ENCODE measurements around the gene KIF21B.

Gene KIF21B

DNA sequence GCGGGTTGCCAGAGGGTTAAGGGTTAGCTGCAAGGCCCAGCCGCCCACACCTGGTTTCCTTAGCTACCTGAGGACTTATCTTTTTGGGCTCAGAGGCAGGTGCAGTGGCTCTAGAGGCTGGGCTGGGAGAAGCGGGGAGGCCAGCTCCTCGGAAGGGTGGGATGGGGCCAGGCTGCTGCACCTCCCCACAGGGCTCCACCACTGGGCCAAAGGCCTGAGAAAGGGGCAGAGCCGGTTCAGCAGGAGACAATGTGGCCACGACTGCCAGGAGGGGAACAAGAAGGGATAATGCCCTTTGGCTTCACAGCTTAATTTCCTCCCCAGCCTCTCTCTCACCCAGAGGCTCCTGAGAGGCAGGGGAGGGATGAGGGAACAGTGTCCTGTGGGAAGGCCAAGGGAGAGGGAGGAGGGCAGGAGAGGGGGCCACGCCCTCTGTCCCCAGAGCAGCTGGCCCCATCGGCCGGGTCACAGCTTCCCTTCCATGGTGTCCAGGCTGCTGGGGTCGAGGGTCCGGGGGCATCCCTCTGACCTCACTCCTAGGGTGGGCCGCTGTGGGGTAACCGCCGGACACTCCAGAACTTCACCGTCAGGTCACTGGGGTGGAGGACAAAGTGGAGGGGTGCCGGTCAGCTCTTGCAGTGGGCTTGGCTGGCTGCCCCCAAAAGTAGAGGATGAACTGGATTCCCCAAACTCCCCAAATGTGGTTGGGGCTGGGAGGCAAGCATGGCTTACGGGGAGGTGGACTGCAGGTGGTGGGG is 50.4 kb downstream of the KIF21B start:
- TF ChIP-seq SIN3A (IDR thresholded peaks at IDR 0.05; ENCODE audit: borderline replicate concordance, insufficient read depth, low read length) = no peak
- TF ChIP-seq POLR2AphosphoS5 (IDR thresholded peaks at IDR 0.05; ENCODE audit: low read depth, low read length) = no peak
- TF ChIP-seq, protein P1, sequence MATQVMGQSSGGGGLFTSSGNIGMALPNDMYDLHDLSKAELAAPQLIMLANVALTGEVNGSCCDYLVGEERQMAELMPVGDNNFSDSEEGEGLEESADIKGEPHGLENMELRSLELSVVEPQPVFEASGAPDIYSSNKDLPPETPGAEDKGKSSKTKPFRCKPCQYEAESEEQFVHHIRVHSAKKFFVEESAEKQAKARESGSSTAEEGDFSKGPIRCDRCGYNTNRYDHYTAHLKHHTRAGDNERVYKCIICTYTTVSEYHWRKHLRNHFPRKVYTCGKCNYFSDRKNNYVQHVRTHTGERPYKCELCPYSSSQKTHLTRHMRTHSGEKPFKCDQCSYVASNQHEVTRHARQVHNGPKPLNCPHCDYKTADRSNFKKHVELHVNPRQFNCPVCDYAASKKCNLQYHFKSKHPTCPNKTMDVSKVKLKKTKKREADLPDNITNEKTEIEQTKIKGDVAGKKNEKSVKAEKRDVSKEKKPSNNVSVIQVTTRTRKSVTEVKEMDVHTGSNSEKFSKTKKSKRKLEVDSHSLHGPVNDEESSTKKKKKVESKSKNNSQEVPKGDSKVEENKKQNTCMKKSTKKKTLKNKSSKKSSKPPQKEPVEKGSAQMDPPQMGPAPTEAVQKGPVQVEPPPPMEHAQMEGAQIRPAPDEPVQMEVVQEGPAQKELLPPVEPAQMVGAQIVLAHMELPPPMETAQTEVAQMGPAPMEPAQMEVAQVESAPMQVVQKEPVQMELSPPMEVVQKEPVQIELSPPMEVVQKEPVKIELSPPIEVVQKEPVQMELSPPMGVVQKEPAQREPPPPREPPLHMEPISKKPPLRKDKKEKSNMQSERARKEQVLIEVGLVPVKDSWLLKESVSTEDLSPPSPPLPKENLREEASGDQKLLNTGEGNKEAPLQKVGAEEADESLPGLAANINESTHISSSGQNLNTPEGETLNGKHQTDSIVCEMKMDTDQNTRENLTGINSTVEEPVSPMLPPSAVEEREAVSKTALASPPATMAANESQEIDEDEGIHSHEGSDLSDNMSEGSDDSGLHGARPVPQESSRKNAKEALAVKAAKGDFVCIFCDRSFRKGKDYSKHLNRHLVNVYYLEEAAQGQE (IDR thresholded peaks at IDR 0.05; ENCODE audit: insufficient read depth in 1 of 2, low read depth in 2 of 2, low read length in 2 of 2) = no peak
- no peak for TF ChIP-seq TAF1 (IDR thresholded peaks at IDR 0.05; ENCODE audit: borderline replicate concordance, insufficient read depth, low read length)
- no peak for TF ChIP-seq FOXP2 (optimal IDR thresholded peaks at IDR 0.05; ENCODE audit: borderline replicate concordance, extremely low read depth, extremely low read length, insufficient read depth)

DNA sequence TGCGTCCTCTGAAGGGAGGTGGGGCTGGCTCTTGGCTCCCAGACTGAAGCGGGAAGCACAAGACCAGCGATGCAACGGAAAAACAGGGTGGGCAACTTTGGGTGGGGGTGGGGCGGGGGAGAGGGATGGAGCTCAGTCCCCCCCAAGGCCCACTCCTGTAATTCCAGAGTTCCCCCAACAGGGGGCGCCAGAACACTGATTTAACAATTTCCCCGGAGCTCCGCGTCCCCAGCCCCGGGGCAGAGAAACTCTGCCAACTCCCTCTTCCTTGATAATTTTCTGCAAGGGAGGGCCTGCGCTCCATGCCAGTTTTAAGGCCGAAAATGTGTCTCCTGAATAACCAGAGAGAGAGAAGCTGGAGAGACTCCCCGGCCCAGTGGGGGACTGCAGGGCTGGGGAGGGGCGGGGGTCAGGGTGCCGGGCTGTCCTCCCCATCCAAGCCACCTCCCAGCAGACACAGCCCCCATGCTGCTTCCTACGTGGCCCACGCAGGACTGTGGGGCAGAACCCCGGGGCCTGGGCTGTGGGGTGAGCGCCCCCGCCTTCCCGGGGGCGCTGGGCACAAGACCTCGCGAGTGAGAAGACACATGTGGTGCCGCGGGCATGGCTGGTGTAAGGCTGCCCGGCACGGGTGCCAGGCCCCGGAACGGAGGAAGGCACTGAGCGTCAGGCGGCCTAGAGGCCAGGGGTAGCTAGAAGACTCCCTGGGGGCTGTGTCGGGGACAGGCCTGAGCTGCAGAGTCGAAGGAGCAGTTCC is 51.4 kb downstream of the KIF21B start:
- TF ChIP-seq, protein P1 (IDR thresholded peaks at IDR 0.05; ENCODE audit: insufficient read depth in 1 of 2, low read depth in 2 of 2, low read length in 2 of 2) = no peak
- no peak for TF ChIP-seq TAF1 (IDR thresholded peaks at IDR 0.05; ENCODE audit: borderline replicate concordance, insufficient read depth, low read length)
- TF ChIP-seq SIN3A (IDR thresholded peaks at IDR 0.05; ENCODE audit: borderline replicate concordance, insufficient read depth, low read length) = no peak
- no peak for TF ChIP-seq POLR2AphosphoS5 (IDR thresholded peaks at IDR 0.05; ENCODE audit: low read depth, low read length)
- TF ChIP-seq FOXP2 (optimal IDR thresholded peaks at IDR 0.05; ENCODE audit: borderline replicate concordance, extremely low read depth, extremely low read length, insufficient read depth) = no peak

DNA sequence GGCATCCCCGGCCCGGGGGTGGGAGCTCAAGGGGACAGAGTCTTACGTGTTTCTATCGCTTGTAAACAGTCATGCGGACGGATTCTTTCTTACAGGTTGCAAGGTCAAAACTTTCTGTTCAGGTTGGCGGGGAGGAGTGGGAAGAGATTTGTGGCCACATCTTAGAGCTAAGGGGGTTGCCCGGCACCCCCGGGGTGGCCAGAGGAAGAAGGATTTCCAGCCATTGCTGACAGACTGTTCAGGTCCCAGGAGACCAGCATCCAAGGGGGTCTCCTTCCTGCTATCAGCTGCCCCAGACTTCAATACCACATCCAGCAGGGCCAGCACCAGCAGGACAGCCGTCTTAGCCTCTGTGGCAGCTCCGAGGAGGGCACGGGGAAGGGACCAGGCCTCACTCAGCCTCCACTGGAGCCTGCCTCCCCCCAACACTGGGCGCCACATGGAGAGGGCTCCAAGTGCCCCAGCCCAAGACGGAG is 52.0 kb downstream of the KIF21B start:
- no peak for TF ChIP-seq FOXP2 (optimal IDR thresholded peaks at IDR 0.05; ENCODE audit: borderline replicate concordance, extremely low read depth, extremely low read length, insufficient read depth)
- no peak for TF ChIP-seq TAF1 (IDR thresholded peaks at IDR 0.05; ENCODE audit: borderline replicate concordance, insufficient read depth, low read length)
- TF ChIP-seq, protein P1 (IDR thresholded peaks at IDR 0.05; ENCODE audit: insufficient read depth in 1 of 2, low read depth in 2 of 2, low read length in 2 of 2) = no peak
- no peak for TF ChIP-seq SIN3A (IDR thresholded peaks at IDR 0.05; ENCODE audit: borderline replicate concordance, insufficient read depth, low read length)
- TF ChIP-seq POLR2AphosphoS5 (IDR thresholded peaks at IDR 0.05; ENCODE audit: low read depth, low read length) = no peak

DNA sequence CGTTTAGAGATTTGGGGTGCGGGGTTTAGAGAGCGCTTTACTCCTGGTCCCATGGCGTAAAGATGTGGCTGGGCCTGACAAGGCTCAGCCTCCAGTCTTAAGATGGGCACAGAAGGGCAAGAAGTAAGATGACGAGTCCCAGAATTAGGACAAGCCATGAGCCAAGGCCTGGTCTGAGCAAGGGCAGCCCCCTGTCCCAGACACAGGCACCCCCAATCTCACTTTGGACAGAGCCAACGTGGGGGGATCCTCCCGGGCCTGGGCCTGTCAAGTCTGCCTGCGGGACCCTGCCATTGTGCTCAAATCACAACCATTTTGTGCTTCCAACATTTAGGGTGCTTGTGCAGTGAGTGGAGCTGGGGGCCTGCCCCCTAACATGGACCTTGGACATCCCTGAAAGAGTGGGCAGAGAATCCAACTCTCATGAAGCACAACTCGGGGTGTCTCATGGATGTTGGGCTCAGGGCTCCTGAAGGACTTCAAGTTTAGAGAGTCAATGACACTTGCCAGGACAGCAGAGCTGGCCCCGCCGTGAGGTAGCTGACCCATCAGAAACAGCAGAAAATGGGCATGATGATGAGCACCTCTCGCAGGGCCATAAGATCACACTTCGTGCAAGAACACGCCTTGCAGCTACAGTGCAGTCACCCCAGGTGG is 52.6 kb downstream of the KIF21B start:
- TF ChIP-seq SIN3A (IDR thresholded peaks at IDR 0.05; ENCODE audit: borderline replicate concordance, insufficient read depth, low read length) = no peak
- TF ChIP-seq FOXP2 (optimal IDR thresholded peaks at IDR 0.05; ENCODE audit: borderline replicate concordance, extremely low read depth, extremely low read length, insufficient read depth) = no peak
- TF ChIP-seq, protein P1 (IDR thresholded peaks at IDR 0.05; ENCODE audit: insufficient read depth in 1 of 2, low read depth in 2 of 2, low read length in 2 of 2) = no peak
- TF ChIP-seq TAF1 (IDR thresholded peaks at IDR 0.05; ENCODE audit: borderline replicate concordance, insufficient read depth, low read length) = no peak
- TF ChIP-seq POLR2AphosphoS5 (IDR thresholded peaks at IDR 0.05; ENCODE audit: low read depth, low read length) = no peak

Data from PFSK-1 (cell line).